WERI-Rb-1 (cell line): ENCODE results near the gene ARHGAP26.

Experiments
- DNase-seq: peaks from one replicate; pipeline ENCODE4 v3.0.0-alpha.2; 2020
- H3K27ac ChIP-seq: fragments of 250-450 bp; sonication (Bioruptor Pico); 2 replicates; pipeline ENCODE4 v1.5.1; 2020; ENCODE audit warnings: mild to moderate bottlenecking, moderate library complexity
- H3K27me3 ChIP-seq: fragments of 250-450 bp; sonication (Bioruptor Pico); 2 replicates; pipeline ENCODE4 v1.5.1; 2021; ENCODE audit warnings: mild to moderate bottlenecking, low read depth, moderate library complexity; ENCODE audit not compliant: insufficient read depth, severe bottlenecking
- H3K36me3 ChIP-seq: fragments of 250-450 bp; sonication (Bioruptor Pico); 2 replicates; pipeline ENCODE4 v1.5.1; 2020; ENCODE audit warnings: mild to moderate bottlenecking, moderate library complexity
- H3K4me3 ChIP-seq: 2 replicates; pipeline ENCODE4 v1.5.1; 2011; ENCODE audit warnings: low read depth, mild to moderate bottlenecking, control low read depth, low read length
- H3K9me3 ChIP-seq: fragments of 250-450 bp; sonication (Bioruptor Pico); 2 replicates; pipeline ENCODE4 v1.5.1; 2021; ENCODE audit warnings: mild to moderate bottlenecking, moderate library complexity; ENCODE audit not compliant: severe bottlenecking
- TF ChIP-seq, protein P1 (sequence below): IDR thresholded peaks from 2 replicates; pipeline ENCODE4 v1.5.1; 2011; ENCODE audit warnings: low read depth, mild to moderate bottlenecking, control low read depth, inconsistent platforms, low read length

Gene ARHGAP26

DNA sequence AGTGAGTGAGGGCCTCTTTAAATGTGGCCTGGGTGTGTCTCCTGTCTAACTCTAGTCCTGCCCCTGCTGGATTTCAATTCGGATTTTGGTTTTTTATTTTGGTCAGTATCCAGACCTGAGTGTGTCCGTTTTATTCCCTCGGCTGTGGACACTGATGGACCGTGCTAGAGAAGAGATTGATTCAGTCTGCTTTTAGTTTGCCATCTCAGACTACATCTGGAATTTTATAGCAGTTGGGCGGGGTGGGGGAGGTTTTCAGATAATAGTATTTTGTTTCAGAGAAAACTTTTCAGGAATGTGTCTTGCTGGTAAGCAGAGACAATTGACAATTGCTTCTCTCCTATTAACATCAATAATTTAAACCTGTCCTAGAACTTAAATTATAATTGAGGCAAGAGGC is 308.1 kb downstream of the ARHGAP26 start:
- TF ChIP-seq, protein P1, sequence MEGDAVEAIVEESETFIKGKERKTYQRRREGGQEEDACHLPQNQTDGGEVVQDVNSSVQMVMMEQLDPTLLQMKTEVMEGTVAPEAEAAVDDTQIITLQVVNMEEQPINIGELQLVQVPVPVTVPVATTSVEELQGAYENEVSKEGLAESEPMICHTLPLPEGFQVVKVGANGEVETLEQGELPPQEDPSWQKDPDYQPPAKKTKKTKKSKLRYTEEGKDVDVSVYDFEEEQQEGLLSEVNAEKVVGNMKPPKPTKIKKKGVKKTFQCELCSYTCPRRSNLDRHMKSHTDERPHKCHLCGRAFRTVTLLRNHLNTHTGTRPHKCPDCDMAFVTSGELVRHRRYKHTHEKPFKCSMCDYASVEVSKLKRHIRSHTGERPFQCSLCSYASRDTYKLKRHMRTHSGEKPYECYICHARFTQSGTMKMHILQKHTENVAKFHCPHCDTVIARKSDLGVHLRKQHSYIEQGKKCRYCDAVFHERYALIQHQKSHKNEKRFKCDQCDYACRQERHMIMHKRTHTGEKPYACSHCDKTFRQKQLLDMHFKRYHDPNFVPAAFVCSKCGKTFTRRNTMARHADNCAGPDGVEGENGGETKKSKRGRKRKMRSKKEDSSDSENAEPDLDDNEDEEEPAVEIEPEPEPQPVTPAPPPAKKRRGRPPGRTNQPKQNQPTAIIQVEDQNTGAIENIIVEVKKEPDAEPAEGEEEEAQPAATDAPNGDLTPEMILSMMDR, result no peak
- H3K27ac ChIP-seq, result no peak overlapping the region
- no peaks in the 10 kb centered on the region for H3K36me3 ChIP-seq
- no peak overlapping the region for H3K4me3 ChIP-seq
- H3K27me3 ChIP-seq, result no peaks in the 10 kb centered on the region
- no peaks in the 10 kb centered on the region for H3K9me3 ChIP-seq
- DNase-seq, result no peak

DNA sequence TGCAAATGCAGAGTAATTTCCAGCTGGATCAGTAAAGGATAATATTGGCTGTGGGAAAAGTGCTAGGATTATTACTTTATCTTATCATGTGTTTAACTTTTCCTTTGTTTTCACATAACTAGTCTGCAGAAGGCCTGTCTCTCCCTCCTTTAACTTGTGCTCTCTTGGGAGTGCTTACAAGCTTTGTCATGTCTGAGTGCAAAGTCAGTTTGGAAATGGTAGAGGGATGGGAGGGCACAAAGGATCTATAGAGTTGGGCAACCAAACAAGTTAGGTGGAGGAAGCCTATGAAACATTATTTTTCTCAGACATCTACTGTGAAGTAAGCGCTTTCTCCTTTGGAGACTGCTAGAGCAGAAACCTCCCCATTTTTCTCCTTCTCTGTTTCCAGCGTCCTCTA is 308.8 kb downstream of the ARHGAP26 start:
- Histone ChIP-seq H3K4me3 (no peak overlapping the region), H3K27ac (no peak overlapping the region), H3K27me3 (no peaks in the 10 kb centered on the region), H3K36me3 (no peaks in the 10 kb centered on the region), H3K9me3 (no peaks in the 10 kb centered on the region)
- TF ChIP-seq, protein P1, result no peak
- DNase-seq, result no peak

DNA sequence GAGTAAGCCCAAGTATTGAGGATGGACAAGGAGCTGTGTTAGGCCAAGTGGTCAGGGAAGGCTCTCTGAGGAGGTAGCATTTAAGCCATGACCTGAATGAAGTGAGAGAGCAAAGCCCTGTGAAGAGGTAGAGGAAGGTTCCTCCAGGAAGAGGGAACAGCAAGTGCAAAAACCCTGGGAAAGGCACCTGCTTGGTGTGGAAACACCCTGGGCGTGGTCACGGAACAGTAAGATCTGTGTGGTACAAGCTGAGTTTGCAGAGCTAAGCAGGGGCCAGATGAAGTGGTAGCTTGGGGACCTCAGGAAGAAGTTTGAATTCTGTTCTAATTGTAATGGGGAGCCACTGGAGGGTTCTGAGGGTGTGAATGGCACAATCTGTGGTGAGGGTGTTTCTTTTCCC is 310.2 kb downstream of the ARHGAP26 start:
- no peak overlapping the region for H3K4me3 ChIP-seq
- H3K27ac ChIP-seq, result no peak overlapping the region
- H3K36me3 ChIP-seq, result no peaks in the 10 kb centered on the region
- no peak for DNase-seq
- TF ChIP-seq, protein P1, result no peak
- no peaks in the 10 kb centered on the region for H3K27me3 ChIP-seq
- H3K9me3 ChIP-seq, result no peaks in the 10 kb centered on the region

DNA sequence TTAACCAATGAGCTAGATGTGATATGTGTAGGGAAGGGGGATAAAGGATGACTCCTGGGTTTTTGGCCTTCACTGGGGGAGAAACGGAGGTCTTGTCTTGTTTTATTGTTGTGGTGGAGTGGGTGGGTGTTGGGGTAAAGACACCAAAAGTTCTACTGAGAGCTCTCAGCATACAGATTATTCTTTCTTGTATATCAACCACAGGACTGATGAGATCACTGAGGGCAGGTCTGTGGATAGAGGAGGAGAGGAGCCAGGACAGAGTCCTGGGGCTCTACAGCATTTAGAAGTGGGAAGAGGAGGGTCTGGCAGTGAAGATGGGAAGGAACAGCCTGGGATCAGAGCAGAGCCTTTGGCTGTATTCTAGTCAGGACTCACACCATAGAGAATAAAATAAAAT is 310.8 kb downstream of the ARHGAP26 start:
- TF ChIP-seq, protein P1, result no peak
- no peak overlapping the region for H3K4me3 ChIP-seq
- no peaks in the 10 kb centered on the region for H3K36me3 ChIP-seq
- no peak overlapping the region for H3K27ac ChIP-seq
- no peak for DNase-seq
- H3K27me3 ChIP-seq, result no peaks in the 10 kb centered on the region
- H3K9me3 ChIP-seq, result no peaks in the 10 kb centered on the region

DNA sequence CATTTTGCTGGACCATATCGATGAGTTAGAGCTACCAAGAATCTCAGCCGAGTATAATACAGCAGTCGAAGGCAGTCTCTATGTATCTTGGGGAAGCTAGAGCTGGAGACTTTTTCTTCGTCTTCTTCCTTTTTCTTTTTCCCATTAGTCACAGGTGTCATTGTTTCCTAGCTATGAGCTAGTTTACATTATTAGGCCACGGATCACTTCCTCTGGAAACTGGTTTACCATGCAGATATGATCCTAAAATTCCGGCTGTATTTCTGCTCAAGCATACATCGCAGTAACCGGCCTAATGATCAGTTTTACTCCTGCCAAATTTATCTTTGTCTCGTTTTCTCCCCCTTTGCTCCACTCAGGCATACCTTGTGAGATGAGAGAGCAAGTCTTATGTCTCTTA is 312.8 kb downstream of the ARHGAP26 start:
- TF ChIP-seq, protein P1, result no peak

DNA sequence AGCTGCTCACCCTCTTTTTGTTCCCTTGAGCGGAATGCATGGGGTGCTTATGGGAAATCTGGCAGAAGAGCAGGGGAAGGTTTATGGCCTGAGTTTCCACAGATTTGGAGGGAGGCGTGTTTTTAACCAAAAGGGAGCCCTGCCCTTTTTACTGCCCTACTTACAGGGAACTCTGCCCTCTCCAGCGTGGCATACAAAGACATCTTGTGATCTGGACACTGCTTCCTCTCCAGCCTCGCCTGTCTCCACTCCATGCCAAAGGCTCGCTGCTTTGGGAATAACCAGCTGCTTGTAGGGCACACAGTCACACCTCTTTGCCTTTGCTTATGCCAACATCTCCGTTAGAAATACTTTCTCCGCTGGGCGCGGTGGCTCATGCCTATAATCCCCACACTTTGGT is 314.2 kb downstream of the ARHGAP26 start:
- TF ChIP-seq, protein P1, result no peak
- Histone ChIP-seq H3K27me3 (no peaks in the 10 kb centered on the region), H3K36me3 (no peaks in the 10 kb centered on the region), H3K9me3 (no peaks in the 10 kb centered on the region), H3K27ac (no peak overlapping the region), H3K4me3 (no peak overlapping the region)
- no peak for DNase-seq

More for the DNA sequence above, 312.8 kb downstream of the ARHGAP26 start:
- Histone ChIP-seq H3K9me3 (no peaks in the 10 kb centered on the region), H3K27ac (no peak overlapping the region), H3K4me3 (no peak overlapping the region), H3K27me3 (no peaks in the 10 kb centered on the region), H3K36me3 (no peaks in the 10 kb centered on the region)
- DNase-seq, result no peak
